SKM-1 treated with dmso at 0.1 percent for 144 hours (cell line): Measurements from ENCODE around the gene TNFRSF14.
A peak's percentile ranks its signal among the peaks of the same experiment; 100 is the strongest.

Experiments used
- DNase-seq: peaks from one replicate; lab custom pipeline; 2025; ENCODE audit not compliant: unreplicated experiment; lab: John Stamatoyannopoulos, UW

TNFRSF14 gene

GRCh38 chr1:2523191-2523890 is 32.8 kb upstream of the TNFRSF14 start:
- DNase-seq = no peak

- no peak for DNase-seq
Measured at GRCh38 chr1:2523891-2524609, 32.1 kb upstream of the TNFRSF14 start.

GRCh38 chr1:2525572-2525919 is 30.6 kb upstream of the TNFRSF14 start:
- DNase-seq = no peak

- DNase-seq = peak; percentile 84
Measured at GRCh38 chr1:2525920-2526823, 30.0 kb upstream of the TNFRSF14 start, which contains the start of gene PANK4. Gene PANK4 (minus strand): TSS chr1:2526596. CDS start chr1:2526587, 9 bp downstream.

GRCh38 chr1:2526824-2527555 is 29.2 kb upstream of the TNFRSF14 start:
- no peak for DNase-seq

GRCh38 chr1:2527556-2527860 is 28.7 kb upstream of the TNFRSF14 start:
- DNase-seq = no peak

- DNase-seq = no peak
Measured at GRCh38 chr1:2528016-2528415, 28.2 kb upstream of the TNFRSF14 start.

- DNase-seq = no peak
Measured at GRCh38 chr1:2528611-2528965, 27.6 kb upstream of the TNFRSF14 start.

- no peak for DNase-seq
Measured at GRCh38 chr1:2528966-2529783, 27.0 kb upstream of the TNFRSF14 start.

GRCh38 chr1:2529784-2530512 is 26.2 kb upstream of the TNFRSF14 start, which contains the start of gene HES5:
Gene HES5 (minus strand): TSS chr1:2530263. CDS start chr1:2530164, 99 bp downstream.
- no peak for DNase-seq

GRCh38 chr1:2530513-2531361 is 25.4 kb upstream of the TNFRSF14 start:
- no peak for DNase-seq

GRCh38 chr1:2532485-2533160 is 23.5 kb upstream of the TNFRSF14 start:
- no peak for DNase-seq

GRCh38 chr1:2533365-2533764 is 22.8 kb upstream of the TNFRSF14 start:
- DNase-seq = no peak

GRCh38 chr1:2534315-2534686 is 21.9 kb upstream of the TNFRSF14 start:
- no peak for DNase-seq

GRCh38 chr1:2534687-2535441 is 21.3 kb upstream of the TNFRSF14 start:
- no peak for DNase-seq

GRCh38 chr1:2535455-2535854 is 20.7 kb upstream of the TNFRSF14 start:
- no peak for DNase-seq

GRCh38 chr1:2535981-2536380 is 20.2 kb upstream of the TNFRSF14 start:
- no peak for DNase-seq

- DNase-seq = no peak
Measured at GRCh38 chr1:2537784-2538115, 18.4 kb upstream of the TNFRSF14 start.
